PC-9 (cell line): ENCODE data around the gene HNRNPM.
"Not testable (repeated sequence)": the region's sequence is repeated elsewhere in the genome, so short reads cannot be mapped to it uniquely, and the experiment has no call there.

ENCODE experiments used
- EZH2 ChIP-seq: fragments of 200-600 bp; sonication (generic); IDR thresholded peaks from 2 replicates; pipeline ENCODE4 v1.8.0; 2017; ENCODE audit warnings: antibody characterized with exemption, low read depth
- TF ChIP-seq, protein P1 (sequence below): fragments of 200-600 bp; sonication (generic); conservative IDR thresholded peaks from 2 replicates; pipeline ENCODE4 v1.6.1; 2017; ENCODE audit warnings: mixed run types, antibody characterized with exemption, mild to moderate bottlenecking, moderate library complexity

DNA sequence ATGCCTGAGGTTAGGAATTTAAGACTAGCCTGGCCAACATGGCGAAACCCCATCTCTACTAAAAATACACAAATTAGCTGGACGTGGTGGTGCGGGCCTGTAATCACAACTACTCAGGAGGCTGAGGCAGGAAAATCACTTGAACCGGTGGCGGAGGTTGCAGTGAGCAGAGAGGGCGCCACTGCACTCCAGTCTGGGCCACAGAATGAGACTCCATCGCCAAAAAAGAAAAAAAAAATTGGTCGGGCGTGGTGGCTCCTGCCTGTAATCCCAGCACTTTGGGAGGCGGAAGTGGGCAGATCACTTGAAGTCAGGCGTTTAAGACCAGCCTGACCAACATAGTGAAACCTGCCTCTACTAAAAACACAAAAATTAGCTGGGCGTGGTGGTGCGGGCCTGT is 34.1 kb upstream of the HNRNPM start:
- TF ChIP-seq, protein P1, sequence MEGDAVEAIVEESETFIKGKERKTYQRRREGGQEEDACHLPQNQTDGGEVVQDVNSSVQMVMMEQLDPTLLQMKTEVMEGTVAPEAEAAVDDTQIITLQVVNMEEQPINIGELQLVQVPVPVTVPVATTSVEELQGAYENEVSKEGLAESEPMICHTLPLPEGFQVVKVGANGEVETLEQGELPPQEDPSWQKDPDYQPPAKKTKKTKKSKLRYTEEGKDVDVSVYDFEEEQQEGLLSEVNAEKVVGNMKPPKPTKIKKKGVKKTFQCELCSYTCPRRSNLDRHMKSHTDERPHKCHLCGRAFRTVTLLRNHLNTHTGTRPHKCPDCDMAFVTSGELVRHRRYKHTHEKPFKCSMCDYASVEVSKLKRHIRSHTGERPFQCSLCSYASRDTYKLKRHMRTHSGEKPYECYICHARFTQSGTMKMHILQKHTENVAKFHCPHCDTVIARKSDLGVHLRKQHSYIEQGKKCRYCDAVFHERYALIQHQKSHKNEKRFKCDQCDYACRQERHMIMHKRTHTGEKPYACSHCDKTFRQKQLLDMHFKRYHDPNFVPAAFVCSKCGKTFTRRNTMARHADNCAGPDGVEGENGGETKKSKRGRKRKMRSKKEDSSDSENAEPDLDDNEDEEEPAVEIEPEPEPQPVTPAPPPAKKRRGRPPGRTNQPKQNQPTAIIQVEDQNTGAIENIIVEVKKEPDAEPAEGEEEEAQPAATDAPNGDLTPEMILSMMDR = not testable (repeated sequence)
- TF ChIP-seq EZH2 = not testable (repeated sequence)
